ENCODE results near the gene NUS1. TPM values are rescaled to one million over a fixed set of nuclear protein-coding genes. Genes with fewer than 3 reads are reported as not detected.

Gene NUS1
- total and polyA plus RNA-seq, 2 experiments from 2014 or later, result 14.8 to 15.3 TPM

GRCh38 chr6:117677553-117678141 is 2.4 kb downstream of the NUS1 start:
- H3K36me3 ChIP-seq (ENCODE audit: low read depth), result peaks cover 6% of the 10 kb centered on the region; the same call in 1 of the 2 replicates
- no peaks in the 10 kb centered on the region for H3K9me2 ChIP-seq (ENCODE audit: insufficient read depth)
- peaks cover 74% of the 10 kb centered on the region for H3K79me2 ChIP-seq (ENCODE audit: insufficient read depth)
- H3K27me3 ChIP-seq (replicated peaks; ENCODE audit: insufficient read depth), result no peaks in the 10 kb centered on the region
- 20 to 23% methylated on average over 5 of the region's 5 CpGs for WGBS, 2 experiments (ENCODE audit: low coverage in 1 of 2, low lambda C conversion rate in 2 of 2, missing lambda C conversion rate in 2 of 2)
- no peaks in the 10 kb centered on the region for H3K9me3 ChIP-seq (ENCODE audit: low read depth)
- peak overlapping the region; percentile 81 for H3K4me2 ChIP-seq (ENCODE audit: unreplicated experiment)
- H4K20me1 ChIP-seq (ENCODE audit: insufficient read depth), result peaks cover 5% of the 10 kb centered on the region; the same call in 1 of the 2 replicates
- H2AFZ ChIP-seq, result no peak overlapping the region
- in situ Hi-C loops (cut with MboI), result no loop called here
- TF ChIP-seq EZH2 (IDR thresholded peaks at IDR 0.05; ENCODE audit: insufficient read depth, poor library complexity, severe bottlenecking) (no peak), EZH2phosphoT487 (IDR thresholded peaks at IDR 0.05; ENCODE audit: insufficient read depth, low read depth) (no peak)
- H3K4me1 ChIP-seq (ENCODE audit: insufficient read depth), result peaks cover 20% of the 10 kb centered on the region
- H3K4me3 ChIP-seq, result peak overlapping the region; percentile 94
- peaks cover 19% of the 10 kb centered on the region for H3F3A ChIP-seq (ENCODE audit: insufficient read depth)
- peak overlapping the region; percentile 91 for H3K9ac ChIP-seq
- peak overlapping the region; percentile 68 for H3K27ac ChIP-seq
- DNase-seq, result peak; percentile 76

- no peak for DNase-seq
- Histone ChIP-seq H2AFZ (no peak overlapping the region), H3K36me3 (ENCODE audit: low read depth) (peaks cover 16% of the 10 kb centered on the region), H3K27me3 (replicated peaks; ENCODE audit: insufficient read depth) (no peaks in the 10 kb centered on the region), H4K20me1 (ENCODE audit: insufficient read depth) (peaks cover 9% of the 10 kb centered on the region; the same call in 1 of the 2 replicates), H3K4me3 (no peak overlapping the region), H3K27ac (no peak overlapping the region), H3K4me1 (ENCODE audit: insufficient read depth) (peaks cover 32% of the 10 kb centered on the region), H3K9ac (no peak overlapping the region), H3K9me2 (ENCODE audit: insufficient read depth) (no peaks in the 10 kb centered on the region), H3K79me2 (ENCODE audit: insufficient read depth) (peaks cover 100% of the 10 kb centered on the region), H3K4me2 (ENCODE audit: unreplicated experiment) (no peak overlapping the region), H3K9me3 (ENCODE audit: low read depth) (no peaks in the 10 kb centered on the region), H3F3A (ENCODE audit: insufficient read depth) (peaks cover 19% of the 10 kb centered on the region)
- in situ Hi-C loops (cut with MboI), result no loop called here
- TF ChIP-seq EZH2 (IDR thresholded peaks at IDR 0.05; ENCODE audit: insufficient read depth, poor library complexity, severe bottlenecking) (no peak), EZH2phosphoT487 (IDR thresholded peaks at IDR 0.05; ENCODE audit: insufficient read depth, low read depth) (no peak)
- 55 to 57% methylated on average over 3 of the region's 3 CpGs for WGBS, 2 experiments (ENCODE audit: low coverage in 1 of 2, low lambda C conversion rate in 2 of 2, missing lambda C conversion rate in 2 of 2)
These were observed 6.0 kb downstream of the NUS1 start for GRCh38 chr6:117681162-117681741.

GRCh38 chr6:117684749-117685148 is 9.5 kb downstream of the NUS1 start:
- Histone ChIP-seq H3K79me2 (ENCODE audit: insufficient read depth) (peaks cover 100% of the 10 kb centered on the region), H2AFZ (no peak overlapping the region), H3F3A (ENCODE audit: insufficient read depth) (no peaks in the 10 kb centered on the region), H3K27me3 (replicated peaks; ENCODE audit: insufficient read depth) (no peaks in the 10 kb centered on the region), H3K9me2 (ENCODE audit: insufficient read depth) (no peaks in the 10 kb centered on the region), H3K4me3 (no peak overlapping the region), H4K20me1 (ENCODE audit: insufficient read depth) (peaks cover 9% of the 10 kb centered on the region; the same call in 1 of the 2 replicates), H3K36me3 (ENCODE audit: low read depth) (peaks cover 15% of the 10 kb centered on the region), H3K4me2 (ENCODE audit: unreplicated experiment) (no peak overlapping the region), H3K9me3 (ENCODE audit: low read depth) (no peaks in the 10 kb centered on the region), H3K9ac (no peak overlapping the region), H3K4me1 (ENCODE audit: insufficient read depth) (peaks cover 12% of the 10 kb centered on the region), H3K27ac (no peak overlapping the region)
- in situ Hi-C loops (cut with MboI), result no loop called here
- WGBS, 2 experiments (ENCODE audit: low coverage in 1 of 2, low lambda C conversion rate in 2 of 2, missing lambda C conversion rate in 2 of 2), result 97 to 100% methylated on average over 1 of the region's 1 CpG
- no peak for DNase-seq
- no peak for TF ChIP-seq EZH2phosphoT487 (IDR thresholded peaks at IDR 0.05; ENCODE audit: insufficient read depth, low read depth)
- TF ChIP-seq EZH2 (IDR thresholded peaks at IDR 0.05; ENCODE audit: insufficient read depth, poor library complexity, severe bottlenecking), result no peak

- no peaks in the 10 kb centered on the region for H3K9me2 ChIP-seq (ENCODE audit: insufficient read depth)
- in situ Hi-C loops (cut with MboI), result no loop called here
- 96 to 97% methylated on average over 2 of the region's 2 CpGs for WGBS, 2 experiments (ENCODE audit: low coverage in 1 of 2, low lambda C conversion rate in 2 of 2, missing lambda C conversion rate in 2 of 2)
These were observed 10.1 kb downstream of the NUS1 start for GRCh38 chr6:117685359-117685758.

More at GRCh38 chr6:117685359-117685758, 10.1 kb downstream of the NUS1 start:
- Histone ChIP-seq H3F3A (ENCODE audit: insufficient read depth) (no peaks in the 10 kb centered on the region), H3K79me2 (ENCODE audit: insufficient read depth) (peaks cover 100% of the 10 kb centered on the region), H3K27me3 (replicated peaks; ENCODE audit: insufficient read depth) (no peaks in the 10 kb centered on the region), H4K20me1 (ENCODE audit: insufficient read depth) (peaks cover 8% of the 10 kb centered on the region; the same call in 1 of the 2 replicates), H3K36me3 (ENCODE audit: low read depth) (peaks cover 10% of the 10 kb centered on the region; the same call in 1 of the 2 replicates), H3K4me1 (ENCODE audit: insufficient read depth) (peaks cover 12% of the 10 kb centered on the region), H3K4me2 (ENCODE audit: unreplicated experiment) (no peak overlapping the region), H3K9me3 (ENCODE audit: low read depth) (no peaks in the 10 kb centered on the region), H3K4me3 (no peak overlapping the region), H3K27ac (no peak overlapping the region), H2AFZ (no peak overlapping the region), H3K9ac (no peak overlapping the region)
- TF ChIP-seq EZH2 (IDR thresholded peaks at IDR 0.05; ENCODE audit: insufficient read depth, poor library complexity, severe bottlenecking) (no peak), EZH2phosphoT487 (IDR thresholded peaks at IDR 0.05; ENCODE audit: insufficient read depth, low read depth) (no peak)
- no peak for DNase-seq
